RWPE2 (cell line): ENCODE results near the gene MTG1.
A peak's percentile ranks its signal among the peaks of the same experiment; 100 is the strongest.
"Not testable (repeated sequence)": the region's sequence is repeated elsewhere in the genome, so short reads cannot be mapped to it uniquely, and the experiment has no call there.

ENCODE experiments used
- ATAC-seq: fragments of 200-7000 bp; cut with Tn5 transposase; 3 replicates; pipeline ENCODE4 v1.9.1; 2021; ENCODE audit warnings: low read depth
- DNase-seq: peaks from one replicate; pipeline ENCODE4 v3.0.0-alpha.2; 2020; ENCODE audit warnings: low spot score
- H3K27ac ChIP-seq: fragments of 450-650 bp; 2 replicates; pipeline ENCODE4 v1.5.1; 2017; ENCODE audit warnings: mild to moderate bottlenecking; ENCODE audit not compliant: poor library complexity, severe bottlenecking
- H3K27me3 ChIP-seq: fragments of 250-450 bp; sonication (Bioruptor Pico); 2 replicates; pipeline ENCODE4 v1.5.1; 2021; ENCODE audit warnings: mild to moderate bottlenecking, moderate library complexity; ENCODE audit not compliant: insufficient read depth, poor library complexity, severe bottlenecking
- H3K36me3 ChIP-seq: fragments of 250-450 bp; sonication (Bioruptor Pico); 2 replicates; pipeline ENCODE4 v1.5.1; 2020; ENCODE audit warnings: low read depth, mild to moderate bottlenecking, moderate library complexity
- H3K4me1 ChIP-seq: fragments of 250-450 bp; sonication (Bioruptor Pico); 2 replicates; pipeline ENCODE4 v1.5.1; 2021; ENCODE audit warnings: mild to moderate bottlenecking, moderate library complexity; ENCODE audit not compliant: insufficient read depth, poor library complexity, severe bottlenecking
- H3K4me3 ChIP-seq: fragments of 250-450 bp; sonication (Bioruptor Pico); 2 replicates; pipeline ENCODE4 v1.5.1; 2021; ENCODE audit warnings: mild to moderate bottlenecking, moderate library complexity; ENCODE audit not compliant: severe bottlenecking
- H3K9me3 ChIP-seq: fragments of 250-450 bp; sonication (Bioruptor Pico); 2 replicates; pipeline ENCODE4 v1.5.1; 2021; ENCODE audit warnings: mild to moderate bottlenecking, moderate library complexity; ENCODE audit not compliant: severe bottlenecking
- TF ChIP-seq, protein P1 (sequence below): fragments of 450-650 bp; IDR thresholded peaks from one replicate; pipeline ENCODE4 v1.5.1; 2017; ENCODE audit warnings: mild to moderate bottlenecking, moderate library complexity; ENCODE audit not compliant: poor library complexity, severe bottlenecking

MTG1 gene

DNA sequence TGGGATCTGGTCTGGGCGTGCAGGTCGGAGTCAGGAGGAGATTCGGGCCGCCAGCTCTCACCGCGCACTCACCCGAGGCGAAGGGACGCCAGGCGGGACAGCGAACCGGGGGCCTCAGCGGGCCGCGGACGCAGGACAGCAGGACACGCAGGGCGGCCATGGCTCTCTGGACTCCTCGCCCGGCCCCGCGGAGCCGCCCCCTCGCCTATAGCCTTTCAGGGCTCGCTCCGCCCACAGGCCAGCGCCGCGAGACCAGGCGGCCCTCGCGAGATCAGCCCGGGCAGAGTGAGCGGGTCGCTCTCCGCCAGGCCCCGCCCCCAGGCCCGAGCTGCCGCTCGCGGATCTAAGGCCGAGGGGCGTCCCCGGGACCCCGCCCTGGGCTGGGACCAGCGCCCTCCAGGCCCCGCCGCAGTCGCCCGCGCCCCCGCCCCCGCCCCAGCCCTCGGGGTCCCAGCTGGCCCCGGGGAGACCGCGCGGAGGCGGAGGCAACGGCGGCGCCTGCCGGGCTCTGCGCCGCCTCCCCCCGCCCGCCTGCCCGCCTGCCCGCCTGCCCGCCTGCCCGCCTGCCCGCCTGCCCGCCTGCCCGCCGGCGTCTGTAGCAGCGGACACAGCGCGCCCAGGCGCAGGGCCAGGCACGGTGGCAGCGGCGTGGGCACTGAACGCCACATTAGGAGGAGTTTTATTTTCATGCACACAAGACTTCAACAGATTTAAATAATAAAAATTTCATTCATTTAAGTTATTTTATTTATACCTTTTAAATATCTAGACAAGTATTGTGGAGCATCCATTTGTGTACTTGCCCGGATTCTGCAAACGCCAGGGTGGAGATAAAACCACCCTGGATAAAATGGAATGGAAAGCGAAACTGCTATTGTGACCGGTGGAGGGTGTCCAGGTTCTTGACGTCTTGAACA lies 20.5 kb upstream of the MTG1 start, which contains the start of gene ECHS1:
ECHS1 (minus strand) TSS at position 181 of the 917 bp plus-strand sequence; CDS start at position 160, 21 bp downstream.
- H3K27ac ChIP-seq, result peak within 1 kb of the TSS; percentile 38
- peak within 1 kb of the TSS; percentile 51 for H3K4me3 ChIP-seq
- DNase-seq (peak; percentile 91), ATAC-seq (peak; percentile 99)
- H3K36me3 ChIP-seq, result peaks cover 7% of the 10 kb centered on the region
- TF ChIP-seq, protein P1, sequence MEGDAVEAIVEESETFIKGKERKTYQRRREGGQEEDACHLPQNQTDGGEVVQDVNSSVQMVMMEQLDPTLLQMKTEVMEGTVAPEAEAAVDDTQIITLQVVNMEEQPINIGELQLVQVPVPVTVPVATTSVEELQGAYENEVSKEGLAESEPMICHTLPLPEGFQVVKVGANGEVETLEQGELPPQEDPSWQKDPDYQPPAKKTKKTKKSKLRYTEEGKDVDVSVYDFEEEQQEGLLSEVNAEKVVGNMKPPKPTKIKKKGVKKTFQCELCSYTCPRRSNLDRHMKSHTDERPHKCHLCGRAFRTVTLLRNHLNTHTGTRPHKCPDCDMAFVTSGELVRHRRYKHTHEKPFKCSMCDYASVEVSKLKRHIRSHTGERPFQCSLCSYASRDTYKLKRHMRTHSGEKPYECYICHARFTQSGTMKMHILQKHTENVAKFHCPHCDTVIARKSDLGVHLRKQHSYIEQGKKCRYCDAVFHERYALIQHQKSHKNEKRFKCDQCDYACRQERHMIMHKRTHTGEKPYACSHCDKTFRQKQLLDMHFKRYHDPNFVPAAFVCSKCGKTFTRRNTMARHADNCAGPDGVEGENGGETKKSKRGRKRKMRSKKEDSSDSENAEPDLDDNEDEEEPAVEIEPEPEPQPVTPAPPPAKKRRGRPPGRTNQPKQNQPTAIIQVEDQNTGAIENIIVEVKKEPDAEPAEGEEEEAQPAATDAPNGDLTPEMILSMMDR, result no peak
- no peaks in the 10 kb centered on the region for H3K27me3 ChIP-seq
- H3K9me3 ChIP-seq, result no peaks in the 10 kb centered on the region
- peaks cover 5% of the 10 kb centered on the region for H3K4me1 ChIP-seq

DNA sequence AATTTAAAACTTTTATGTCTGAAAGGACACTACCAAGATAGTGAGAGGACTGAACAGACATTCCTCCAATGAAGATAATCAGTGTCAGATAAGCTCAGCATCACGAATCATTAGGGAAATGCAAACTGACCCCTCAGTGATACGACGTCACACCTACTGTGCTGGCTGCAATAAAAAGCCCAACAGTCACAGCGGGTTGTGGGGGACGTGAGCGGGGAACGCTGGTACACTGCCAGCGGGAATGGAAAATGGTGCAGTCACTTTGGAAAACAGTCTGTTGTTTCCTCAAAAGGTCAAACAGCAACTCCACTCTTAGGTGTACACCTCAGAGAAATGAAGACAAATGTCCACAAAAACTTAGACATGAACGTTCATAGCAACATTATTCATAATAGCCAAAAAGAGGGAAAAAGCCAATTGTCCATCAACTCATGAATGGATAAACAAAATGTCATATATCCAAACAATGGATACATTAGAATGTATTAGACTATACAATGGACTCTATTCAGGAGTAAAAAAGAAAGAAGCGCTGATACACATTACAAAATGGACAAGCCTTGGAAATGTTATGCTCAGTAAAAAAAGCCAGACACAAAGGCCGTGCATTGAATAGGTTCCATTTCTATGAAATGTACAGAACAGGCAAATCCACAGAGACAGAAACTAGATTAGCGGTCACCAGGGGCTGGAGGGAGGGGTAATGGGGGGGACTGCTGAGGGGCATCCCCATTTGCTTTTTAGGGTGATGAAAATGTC lies 18.4 kb upstream of the MTG1 start:
- H3K4me3 ChIP-seq, result no peak overlapping the region
- H3K36me3 ChIP-seq, result no peaks in the 10 kb centered on the region
- peaks cover 5% of the 10 kb centered on the region for H3K4me1 ChIP-seq
- no peak overlapping the region for H3K27ac ChIP-seq
- no peak for DNase-seq
- H3K9me3 ChIP-seq, result no peaks in the 10 kb centered on the region
- no peaks in the 10 kb centered on the region for H3K27me3 ChIP-seq
- no peak for ATAC-seq
- TF ChIP-seq, protein P1, result no peak

- not testable (repeated sequence) for H3K27me3 ChIP-seq, H3K36me3 ChIP-seq, H3K27ac ChIP-seq, H3K4me3 ChIP-seq, H3K4me1 ChIP-seq, DNase-seq, ATAC-seq, H3K9me3 ChIP-seq
Observed at GRCh38 chr10:133376183-133376582, 17.8 kb upstream of the MTG1 start.

GRCh38 chr10:133377025-133377817 lies 16.7 kb upstream of the MTG1 start:
- H3K27me3 ChIP-seq, result no peaks in the 10 kb centered on the region
- no peak overlapping the region for H3K27ac ChIP-seq

More at GRCh38 chr10:133377025-133377817, 16.7 kb upstream of the MTG1 start:
- TF ChIP-seq, protein P1, result no peak
- no peak for ATAC-seq
- no peak for DNase-seq
- Histone ChIP-seq H3K36me3 (no peaks in the 10 kb centered on the region), H3K9me3 (no peaks in the 10 kb centered on the region), H3K4me1 (peaks cover 5% of the 10 kb centered on the region), H3K4me3 (no peak overlapping the region)
